Measurements from ENCODE around the gene LARGE1. TPM values are rescaled to one million over a fixed set of nuclear protein-coding genes. Genes with fewer than 3 reads are reported as not detected.

Gene LARGE1
- total and polyA plus RNA-seq, 2 of the 8 experiments (the other 6 are each of a cell fraction or from before 2014, with no cell fraction given), result 43.7 to 83.0 TPM

DNA sequence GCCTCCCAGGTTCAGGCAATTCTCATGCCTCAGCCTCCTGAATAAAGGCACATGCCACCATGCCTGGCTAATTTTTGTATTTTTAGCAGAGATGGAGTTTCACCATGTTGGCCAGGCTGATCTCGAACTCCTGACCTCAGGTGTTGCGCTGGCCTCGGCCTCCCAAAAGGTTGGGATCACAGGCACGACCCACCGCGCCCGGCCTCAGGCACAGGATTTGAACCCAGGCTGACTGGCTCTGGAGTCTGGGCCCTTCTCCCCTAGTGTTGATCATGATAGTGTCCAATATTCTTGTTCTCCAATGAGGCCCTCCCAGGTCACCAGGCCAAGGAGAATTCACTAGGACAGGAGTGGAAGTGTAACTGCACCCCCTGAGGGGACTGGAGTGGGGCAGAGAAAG, 401.9 kb downstream of the LARGE1 start:
- Histone ChIP-seq H3K4me2 (ENCODE audit: insufficient read depth in 1 of 2, low read depth in 2 of 2, low read length in 2 of 2) (no peak overlapping the region), H2AK5ac (ENCODE audit: low read depth, low read length) (no peak overlapping the region), H3K9ac (replicated peaks in 1 of 4; ENCODE audit: extremely low read depth in 1 of 4, low read depth in 3 of 4, low read length in 3 of 4) (no peak overlapping the region), H3K23me2 (ENCODE audit: low read depth, low read length) (no peaks in the 10 kb centered on the region), H4K20me1 (replicated peaks in 1 of 2; ENCODE audit: control insufficient read depth in 1 of 2, insufficient read depth in 2 of 2, low read length in 2 of 2) (peaks cover 0 to 2% of the 10 kb centered on the region in 2 experiments), H3K23ac (ENCODE audit: insufficient read length) (no peak overlapping the region), H3K9me3 (ENCODE audit: insufficient read depth in 2 of 2, low read depth in 1 of 2, low read length in 1 of 2) (peaks cover 5 to 6% of the 10 kb centered on the region in 2 experiments; a peak in 3 of 4 replicates), H3K14ac (ENCODE audit: insufficient read length) (no peak overlapping the region), H3K79me2 (ENCODE audit: control insufficient read depth in 1 of 2, insufficient read depth in 2 of 2, low read length in 2 of 2) (peaks cover 0 to 25% of the 10 kb centered on the region in 2 experiments; a peak in 1 of 4 replicates), H2BK120ac (replicated peaks; ENCODE audit: low read depth, low read length) (no peak overlapping the region), H4K91ac (replicated peaks; ENCODE audit: insufficient read length, low read length) (no peak overlapping the region), H3K36me3 (ENCODE audit: control insufficient read depth in 2 of 4, insufficient read depth in 4 of 4, low read length in 3 of 4) (peaks cover 0 to 7% (median 1%) of the 10 kb centered on the region in 4 experiments; a peak in 3 of 8 replicates), H2BK20ac (ENCODE audit: low read length) (no peak overlapping the region), H2BK5ac (ENCODE audit: low read depth, low read length) (no peak overlapping the region), H2BK12ac (ENCODE audit: low read depth, low read length) (no peak overlapping the region), H3K18ac (ENCODE audit: extremely low read depth, low read length) (no peak overlapping the region), H3K4me3 (ENCODE audit: extremely low read depth in 1 of 4, insufficient read depth in 2 of 4, low read depth in 3 of 4, low read length in 4 of 4) (no peak overlapping the region), H3K4me1 (replicated peaks in 1 of 4; ENCODE audit: control insufficient read depth in 3 of 4, insufficient read depth in 4 of 4, low read length in 3 of 4) (peaks cover 0 to under 1% (median 0%) of the 10 kb centered on the region in 4 experiments; a peak in 3 of 7 replicates), H3K4ac (replicated peaks; ENCODE audit: insufficient read length, low read depth, low read length) (no peak overlapping the region), H4K8ac (ENCODE audit: extremely low read depth, insufficient read depth, low read length) (no peak overlapping the region), H2AFZ (ENCODE audit: low read length) (no peak overlapping the region), H3K27me3 (replicated peaks in 1 of 4; ENCODE audit: control insufficient read depth in 3 of 4, extremely low read depth in 1 of 4, insufficient read depth in 3 of 4, low read length in 3 of 4) (no peaks in the 10 kb centered on the region), H3K56ac (replicated peaks; ENCODE audit: insufficient read length, low read depth, low read length) (no peak overlapping the region), H4K5ac (ENCODE audit: insufficient read length, low read depth, low read length) (no peak overlapping the region), H2BK15ac (ENCODE audit: low read length) (no peak overlapping the region), H3K27ac (ENCODE audit: low read depth, low read length) (no peak overlapping the region), H3K79me1 (ENCODE audit: low read depth, low read length) (peaks cover 3% of the 10 kb centered on the region; the same call in 1 of the 2 replicates)
- ChIA-PET POLR2A (ENCODE audit: partially characterized antibody) (no interaction called here), CTCF (ENCODE audit: partially characterized antibody) (interaction anchor here (0.6 to 6.6 kb wide), 26 partner anchors 8 to 873 kb away, joined by 3 to 58 read pairs (median 4); no protein-coding TSS in a partner anchor)
- no peak for FAIRE-seq
- no peak for DNase-seq (ENCODE audit: low read depth in 1 of 2, low spot score in 2 of 2)
- WGBS, 2 experiments (ENCODE audit: extremely low coverage in 1 of 2, insufficient coverage in 1 of 2, insufficient read length in 1 of 2, insufficient replicate concordance in 2 of 2, low coverage in 1 of 2, low lambda C conversion rate in 2 of 2, missing lambda C conversion rate in 1 of 2), result 92% methylated on average over 7 of the region's 7 CpGs; no CpG with 5 or more reads in 1 of the 2 experiments
- TF ChIP-seq, protein P1, sequence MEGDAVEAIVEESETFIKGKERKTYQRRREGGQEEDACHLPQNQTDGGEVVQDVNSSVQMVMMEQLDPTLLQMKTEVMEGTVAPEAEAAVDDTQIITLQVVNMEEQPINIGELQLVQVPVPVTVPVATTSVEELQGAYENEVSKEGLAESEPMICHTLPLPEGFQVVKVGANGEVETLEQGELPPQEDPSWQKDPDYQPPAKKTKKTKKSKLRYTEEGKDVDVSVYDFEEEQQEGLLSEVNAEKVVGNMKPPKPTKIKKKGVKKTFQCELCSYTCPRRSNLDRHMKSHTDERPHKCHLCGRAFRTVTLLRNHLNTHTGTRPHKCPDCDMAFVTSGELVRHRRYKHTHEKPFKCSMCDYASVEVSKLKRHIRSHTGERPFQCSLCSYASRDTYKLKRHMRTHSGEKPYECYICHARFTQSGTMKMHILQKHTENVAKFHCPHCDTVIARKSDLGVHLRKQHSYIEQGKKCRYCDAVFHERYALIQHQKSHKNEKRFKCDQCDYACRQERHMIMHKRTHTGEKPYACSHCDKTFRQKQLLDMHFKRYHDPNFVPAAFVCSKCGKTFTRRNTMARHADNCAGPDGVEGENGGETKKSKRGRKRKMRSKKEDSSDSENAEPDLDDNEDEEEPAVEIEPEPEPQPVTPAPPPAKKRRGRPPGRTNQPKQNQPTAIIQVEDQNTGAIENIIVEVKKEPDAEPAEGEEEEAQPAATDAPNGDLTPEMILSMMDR (IDR thresholded peaks at IDR 0.05; ENCODE audit: control extremely low read depth in 1 of 3, insufficient read depth in 1 of 3, low read depth in 1 of 3, low read length in 3 of 3), result no peak
- TF ChIP-seq POU5F1 (IDR thresholded peaks at IDR 0.05; ENCODE audit: low read depth, low read length) (no peak), CHD1 (IDR thresholded peaks at IDR 0.05; ENCODE audit: low read depth, low read length) (no peak)
